ENCODE measurements around the gene PRKG1.

GRCh38 chr10:51348622-51349021 lies 274.3 kb downstream of the PRKG1 start:
- TF ChIP-seq CTCF (IDR thresholded peaks at IDR 0.05; ENCODE audit: borderline replicate concordance, extremely low read depth, low read length, poor library complexity, severe bottlenecking) (no peak), EZH2 (IDR thresholded peaks at IDR 0.05; ENCODE audit: borderline replicate concordance, low read depth, low read length, severe bottlenecking) (no peak)
